OCI-LY7 (cell line): ENCODE measurements around the gene PEX10. TPM values are rescaled to one million over a fixed set of nuclear protein-coding genes. Genes with fewer than 3 reads are reported as not detected.

Experiments
- BruUV-seq: library from RNA; stranded (reverse); fragments of 400-500 nt; replicated peaks from 2 replicates; lab custom pipeline; 2021; lab: Mats Ljungman, UMichigan
- CTCF ChIA-PET: fragments of 300-600 bp; sonication (Branson Sonifier 250); formaldehyde crosslinking; loops from one replicate; lab custom pipeline; 2022; ENCODE audit warnings: antibody characterized with exemption; ENCODE audit not compliant: unreplicated experiment; lab: Charles Lee
- POLR2A ChIA-PET: fragments of 300-600 bp; sonication (Branson Sonifier 250); formaldehyde crosslinking; loops from one replicate; lab custom pipeline; 2022; ENCODE audit warnings: antibody characterized with exemption; lab: Charles Lee
- DNase-seq: peaks from one replicate; pipeline ENCODE4 v3.0.0-alpha.2; 2015; ENCODE audit warnings: low spot score
- H2AFZ ChIP-seq: fragments of 200-600 bp; sonication (generic), shearing (Covaris generic); 2 replicates; pipeline ENCODE4 v1.6.1; 2014; ENCODE audit warnings: mild to moderate bottlenecking, antibody characterized with exemption, low read length, moderate library complexity
- H3K27ac ChIP-seq: fragments of 200-600 bp; sonication (generic); 2 replicates; pipeline ENCODE4 v1.5.1; 2014; ENCODE audit warnings: mixed run types, low read depth, mild to moderate bottlenecking, moderate library complexity, low read length, inconsistent platforms; ENCODE audit not compliant: poor library complexity, severe bottlenecking
- H3K36me3 ChIP-seq: fragments of 200-600 bp; sonication (generic); 2 replicates; pipeline ENCODE4 v1.6.1; 2014; ENCODE audit warnings: mild to moderate bottlenecking, antibody characterized with exemption, low read length, moderate library complexity, mixed read lengths; ENCODE audit not compliant: insufficient read depth
- H3K4me1 ChIP-seq: fragments of 200-600 bp; sonication (generic); 2 replicates; pipeline ENCODE4 v1.5.1; 2014; ENCODE audit warnings: mild to moderate bottlenecking, low read length; ENCODE audit not compliant: insufficient read depth, poor library complexity, severe bottlenecking
- H3K4me2 ChIP-seq: fragments of 200-600 bp; sonication (generic); 2 replicates; pipeline ENCODE4 v1.6.1; 2014; ENCODE audit warnings: mild to moderate bottlenecking, low read length
- H3K4me3 ChIP-seq: fragments of 200-600 bp; sonication (generic); 2 replicates; pipeline ENCODE4 v1.5.1; 2014; ENCODE audit warnings: mild to moderate bottlenecking, low read depth, low read length; ENCODE audit not compliant: poor library complexity, severe bottlenecking
- H3K79me2 ChIP-seq: fragments of 200-600 bp; sonication (generic); 2 replicates; pipeline ENCODE4 v1.6.1; 2016; ENCODE audit warnings: low read depth, mild to moderate bottlenecking, low read length, moderate library complexity, mixed read lengths; ENCODE audit not compliant: insufficient read depth
- H3K9me2 ChIP-seq: fragments of 200-600 bp; sonication (generic); 2 replicates; pipeline ENCODE4 v1.6.1; 2016; ENCODE audit warnings: mild to moderate bottlenecking, low read length, mixed read lengths; ENCODE audit not compliant: insufficient read depth
- H3K9me3 ChIP-seq: fragments of 200-600 bp; sonication (generic); 2 replicates; pipeline ENCODE4 v1.6.1; 2014; ENCODE audit warnings: mild to moderate bottlenecking, mixed run types, low read length, mixed read lengths
- H4K20me1 ChIP-seq: fragments of 200-600 bp; sonication (generic); 2 replicates; pipeline ENCODE4 v1.6.1; 2014; ENCODE audit warnings: mild to moderate bottlenecking, antibody characterized with exemption, low read length, moderate library complexity, mixed read lengths; ENCODE audit not compliant: insufficient read depth
- EZH2phosphoT487 ChIP-seq: fragments of 200-600 bp; sonication (generic); IDR thresholded peaks from 2 replicates; pipeline ENCODE4 v1.6.1; 2018; ENCODE audit warnings: low read depth, borderline replicate concordance, mild to moderate bottlenecking, mixed run types, antibody characterized with exemption, low read length, moderate library complexity, mixed read lengths
- intact Hi-C: fragments of 100-400 bp; cut with micrococcal nuclease; formaldehyde crosslinking; loops from one replicate; pipeline ENCODE4 v1.10.0; 2022; ENCODE audit not compliant: unreplicated experiment
- total RNA-seq, 2 experiments: library from RNA; depleted of rRNA in 1 of 2; stranded (reverse); fragments of >200 nt in 1 of 2; shearing (Covaris generic) in 1 of 2; gene quantifications; 2 replicates each; pipeline ENCODE4 v1.2.3, GENCODE V29; 2014 to 2022
- TF ChIP-seq, protein P1 (sequence below): fragments of 200-600 bp; sonication (generic); conservative IDR thresholded peaks from 2 replicates; pipeline ENCODE4 v1.5.1; 2014; ENCODE audit warnings: mild to moderate bottlenecking, antibody characterized with exemption, low read length, moderate library complexity, mixed read lengths

The PEX10 gene
- total RNA-seq, 2 experiments from 2014 or later, result 23.3 to 24.5 TPM

GRCh38 chr1:2378956-2379732 lies 33.2 kb downstream of the PEX10 start:
- Histone ChIP-seq H3K4me2 (no peak overlapping the region), H2AFZ (no peak overlapping the region)
- no peak for TF ChIP-seq EZH2phosphoT487
- TF ChIP-seq, protein P1, sequence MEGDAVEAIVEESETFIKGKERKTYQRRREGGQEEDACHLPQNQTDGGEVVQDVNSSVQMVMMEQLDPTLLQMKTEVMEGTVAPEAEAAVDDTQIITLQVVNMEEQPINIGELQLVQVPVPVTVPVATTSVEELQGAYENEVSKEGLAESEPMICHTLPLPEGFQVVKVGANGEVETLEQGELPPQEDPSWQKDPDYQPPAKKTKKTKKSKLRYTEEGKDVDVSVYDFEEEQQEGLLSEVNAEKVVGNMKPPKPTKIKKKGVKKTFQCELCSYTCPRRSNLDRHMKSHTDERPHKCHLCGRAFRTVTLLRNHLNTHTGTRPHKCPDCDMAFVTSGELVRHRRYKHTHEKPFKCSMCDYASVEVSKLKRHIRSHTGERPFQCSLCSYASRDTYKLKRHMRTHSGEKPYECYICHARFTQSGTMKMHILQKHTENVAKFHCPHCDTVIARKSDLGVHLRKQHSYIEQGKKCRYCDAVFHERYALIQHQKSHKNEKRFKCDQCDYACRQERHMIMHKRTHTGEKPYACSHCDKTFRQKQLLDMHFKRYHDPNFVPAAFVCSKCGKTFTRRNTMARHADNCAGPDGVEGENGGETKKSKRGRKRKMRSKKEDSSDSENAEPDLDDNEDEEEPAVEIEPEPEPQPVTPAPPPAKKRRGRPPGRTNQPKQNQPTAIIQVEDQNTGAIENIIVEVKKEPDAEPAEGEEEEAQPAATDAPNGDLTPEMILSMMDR, result no peak

DNA sequence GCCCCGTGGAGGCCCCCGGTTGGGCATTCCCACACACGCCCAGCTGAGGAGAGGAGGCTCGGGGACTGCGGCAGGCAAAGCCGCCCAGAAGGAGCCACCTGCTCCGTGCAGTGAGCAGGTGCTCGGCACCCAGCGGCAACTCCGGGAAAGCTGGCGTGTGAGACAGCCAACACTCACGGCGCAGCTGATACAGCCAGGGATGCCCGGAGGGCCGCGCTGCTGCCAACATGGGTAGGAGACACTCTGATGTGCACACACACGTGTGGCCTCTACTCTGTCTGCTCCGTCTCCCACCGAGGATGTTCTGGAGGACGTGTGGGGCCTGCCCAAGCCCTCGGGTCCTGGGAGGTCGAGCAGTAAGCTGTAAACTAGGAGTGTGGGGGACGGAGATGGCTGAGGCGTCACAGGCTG lies 33.9 kb downstream of the PEX10 start:
- H3K4me1 ChIP-seq, result no peaks in the 10 kb centered on the region

More at GRCh38 chr1:2378956-2379732, 33.2 kb downstream of the PEX10 start:
- Histone ChIP-seq H3K36me3 (no peaks in the 10 kb centered on the region), H4K20me1 (no peaks in the 10 kb centered on the region; the same call in 1 of the 2 replicates), H3K27ac (no peak overlapping the region), H3K4me1 (no peaks in the 10 kb centered on the region), H3K9me3 (no peaks in the 10 kb centered on the region), H3K9me2 (no peaks in the 10 kb centered on the region), H3K79me2 (no peaks in the 10 kb centered on the region), H3K4me3 (no peak overlapping the region)
- ChIA-PET CTCF (no interaction called here), POLR2A (interaction anchor here (0.5 kb wide), 1 partner anchor 168 kb away, joined by 3 read pairs; no protein-coding TSS in a partner anchor)
- intact Hi-C loops, result no loop called here
- no peak for DNase-seq
- BruUV-seq, result no TSS peak

More for the DNA sequence above, 33.9 kb downstream of the PEX10 start:
- H4K20me1 ChIP-seq, result no peaks in the 10 kb centered on the region; the same call in 1 of the 2 replicates
- no peaks in the 10 kb centered on the region for H3K9me2 ChIP-seq
- no peaks in the 10 kb centered on the region for H3K36me3 ChIP-seq
- no peak overlapping the region for H3K4me2 ChIP-seq
- H3K4me3 ChIP-seq, result no peak overlapping the region
- H2AFZ ChIP-seq, result no peak overlapping the region
- CTCF ChIA-PET, result no interaction called here
- BruUV-seq, result no TSS peak
- no peak for DNase-seq
- H3K79me2 ChIP-seq, result no peaks in the 10 kb centered on the region
- intact Hi-C loops, result no loop called here
- POLR2A ChIA-PET, result interaction anchor here (0.5 kb wide), 1 partner anchor 167 kb away, joined by 3 read pairs; no protein-coding TSS in a partner anchor
- no peaks in the 10 kb centered on the region for H3K9me3 ChIP-seq
- no peak for TF ChIP-seq EZH2phosphoT487
- TF ChIP-seq, protein P1, result no peak
- no peak overlapping the region for H3K27ac ChIP-seq
